Vagina (tissue), 2 donors: ENCODE results near the gene POMGNT2. TPM values are rescaled to one million over a fixed set of nuclear protein-coding genes. Genes with fewer than 3 reads are reported as not detected.

Experiments
- DNase-seq, 2 donors: peaks; one replicate each; pipeline ENCODE4 v3.0.0-alpha.2; 2017; ENCODE audit errors: extremely low spot score in 2 of 2
- H3K27ac ChIP-seq: fragments of 200-600 bp; sonication (generic); one replicate; pipeline ENCODE4 v1.5.1; 2019
- H3K27me3 ChIP-seq: fragments of 200-600 bp; sonication (generic); one replicate; pipeline ENCODE4 v1.5.1; 2019
- H3K36me3 ChIP-seq, 2 donors: fragments of 200-600 bp; sonication (generic); one replicate each; pipeline ENCODE4 v1.5.1; 2017 to 2019
- H3K4me1 ChIP-seq: fragments of 200-600 bp; sonication (generic); one replicate; pipeline ENCODE4 v1.5.1; 2019
- H3K4me3 ChIP-seq, 2 donors: fragments of 200-600 bp; sonication (generic); 1 replicate in 1 of 2; 2 replicates in 1 of 2; pipeline ENCODE4 v1.5.1; 2016 to 2019
- H3K9me3 ChIP-seq: fragments of 200-600 bp; sonication (generic); one replicate; pipeline ENCODE4 v1.5.1; 2019
- POLR2A ChIP-seq, 2 donors: fragments of 450-650 bp; IDR thresholded peaks; one replicate each; pipeline ENCODE4 v1.6.1; 2017; ENCODE audit warnings: antibody characterized with exemption in 2 of 2, mild to moderate bottlenecking in 2 of 2, moderate library complexity in 2 of 2
- POLR2AphosphoS5 ChIP-seq, 2 donors: sonication (generic); formaldehyde crosslinking; IDR thresholded peaks; one replicate each; pipeline ENCODE4 v1.9.0; 2017; ENCODE audit warnings: antibody characterized with exemption in 2 of 2, mild to moderate bottlenecking in 2 of 2, low read depth in 1 of 2; ENCODE audit not compliant: insufficient read depth in 1 of 2
- intact Hi-C: fragments of 100-400 bp; cut with DNase I; formaldehyde crosslinking; loops from one replicate; pipeline ENCODE4 v1.15.1; 2023
- total RNA-seq: library from RNA; depleted of rRNA; stranded (reverse); fragments of >200 nt; gene quantifications from one replicate; pipeline ENCODE4 v1.2.3, GENCODE V29; 2016
- TF ChIP-seq, protein P1 (sequence below), 3 experiments: fragments of 450-650 bp in 2 of 3; fragments of 200-600 bp in 1 of 3; sonication (generic) in 1 of 3; IDR thresholded peaks; one replicate each; pipeline ENCODE4 v1.5.1; 2017 to 2019; ENCODE audit warnings: antibody characterized with exemption in 3 of 3, mild to moderate bottlenecking in 2 of 3, moderate library complexity in 2 of 3

POMGNT2 gene
- total RNA-seq, 1 donor from 2014 or later, result 26.8 TPM

DNA sequence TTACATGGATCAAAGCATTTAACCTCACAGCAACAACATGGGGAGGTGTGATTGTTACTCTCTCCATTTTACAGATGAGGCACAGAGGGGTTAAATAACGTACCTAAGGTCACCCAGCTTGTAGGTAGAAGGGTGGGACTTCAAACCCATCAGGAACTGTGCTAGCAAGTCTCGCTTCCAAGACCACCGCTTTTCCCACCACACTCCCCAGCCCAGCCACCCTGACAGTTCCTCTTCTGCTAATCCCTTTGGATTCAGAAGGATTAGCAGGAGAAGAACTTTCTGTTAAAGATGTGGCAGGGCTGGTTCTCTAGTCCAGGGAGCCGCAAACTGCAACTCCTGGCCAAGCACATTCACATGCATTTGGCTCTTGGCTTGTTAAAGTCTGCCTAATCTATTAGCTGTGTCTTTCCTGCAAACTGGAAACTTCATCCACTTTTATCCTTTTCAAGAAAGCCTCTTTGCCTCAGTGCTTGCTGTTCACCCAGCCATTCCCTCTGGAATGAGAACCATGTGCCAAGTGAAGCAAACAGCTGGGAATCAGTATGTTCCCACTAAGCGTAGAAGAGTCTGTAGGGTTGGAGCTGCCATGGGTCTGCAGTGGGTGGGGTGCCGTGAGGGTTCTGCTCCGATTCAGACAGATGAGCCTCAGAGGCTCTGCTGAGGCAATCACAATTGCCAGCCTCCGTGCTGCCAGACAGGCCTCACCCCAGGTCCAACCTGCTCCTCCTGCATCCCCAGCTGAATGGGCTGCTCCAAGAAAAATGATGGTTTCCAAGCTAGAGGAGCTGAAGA, 44.6 kb downstream of the POMGNT2 start:
- no peaks in the 10 kb centered on the region for H3K4me1 ChIP-seq
- no peaks in the 10 kb centered on the region for H3K36me3 ChIP-seq
- intact Hi-C loops, result no loop called here
- H3K4me3 ChIP-seq, result no peak overlapping the region
- H3K27me3 ChIP-seq, result no peaks in the 10 kb centered on the region
- DNase-seq, result peak in 1 of 2 donors; percentile 74
- no peaks in the 10 kb centered on the region for H3K9me3 ChIP-seq
- TF ChIP-seq POLR2AphosphoS5 (IDR thresholded peaks at IDR 0.05; ENCODE audit: insufficient read depth in 1 of 2, low read depth in 1 of 2) (no peak), POLR2A (IDR thresholded peaks at IDR 0.05) (no peak)
- TF ChIP-seq, protein P1, sequence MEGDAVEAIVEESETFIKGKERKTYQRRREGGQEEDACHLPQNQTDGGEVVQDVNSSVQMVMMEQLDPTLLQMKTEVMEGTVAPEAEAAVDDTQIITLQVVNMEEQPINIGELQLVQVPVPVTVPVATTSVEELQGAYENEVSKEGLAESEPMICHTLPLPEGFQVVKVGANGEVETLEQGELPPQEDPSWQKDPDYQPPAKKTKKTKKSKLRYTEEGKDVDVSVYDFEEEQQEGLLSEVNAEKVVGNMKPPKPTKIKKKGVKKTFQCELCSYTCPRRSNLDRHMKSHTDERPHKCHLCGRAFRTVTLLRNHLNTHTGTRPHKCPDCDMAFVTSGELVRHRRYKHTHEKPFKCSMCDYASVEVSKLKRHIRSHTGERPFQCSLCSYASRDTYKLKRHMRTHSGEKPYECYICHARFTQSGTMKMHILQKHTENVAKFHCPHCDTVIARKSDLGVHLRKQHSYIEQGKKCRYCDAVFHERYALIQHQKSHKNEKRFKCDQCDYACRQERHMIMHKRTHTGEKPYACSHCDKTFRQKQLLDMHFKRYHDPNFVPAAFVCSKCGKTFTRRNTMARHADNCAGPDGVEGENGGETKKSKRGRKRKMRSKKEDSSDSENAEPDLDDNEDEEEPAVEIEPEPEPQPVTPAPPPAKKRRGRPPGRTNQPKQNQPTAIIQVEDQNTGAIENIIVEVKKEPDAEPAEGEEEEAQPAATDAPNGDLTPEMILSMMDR (IDR thresholded peaks at IDR 0.05), result no peak
- no peak overlapping the region for H3K27ac ChIP-seq

DNA sequence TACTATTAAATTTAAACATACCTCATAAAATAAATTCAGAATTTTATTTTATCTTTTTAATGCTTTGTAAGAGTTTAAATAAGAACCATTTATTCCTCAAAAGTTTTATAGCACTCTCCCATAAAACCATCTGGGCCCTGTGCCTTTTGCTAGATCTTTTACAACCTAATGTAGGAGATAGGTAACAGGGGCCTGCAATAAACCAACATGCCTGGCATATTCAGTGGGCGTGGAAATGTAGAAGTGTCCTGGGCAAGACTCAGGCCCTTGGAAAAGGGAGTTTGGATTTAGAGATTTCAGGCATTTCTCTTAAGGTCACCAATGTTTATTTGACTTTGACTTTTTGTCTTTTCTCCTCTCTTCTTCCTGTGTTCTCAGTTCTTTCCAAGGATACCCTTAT, 46.4 kb downstream of the POMGNT2 start:
- DNase-seq, result no peak
- Histone ChIP-seq H3K27ac (no peak overlapping the region), H3K4me1 (no peaks in the 10 kb centered on the region), H3K27me3 (no peaks in the 10 kb centered on the region), H3K4me3 (no peak overlapping the region), H3K36me3 (no peaks in the 10 kb centered on the region), H3K9me3 (no peaks in the 10 kb centered on the region)
- TF ChIP-seq POLR2A (IDR thresholded peaks at IDR 0.05) (no peak), POLR2AphosphoS5 (IDR thresholded peaks at IDR 0.05; ENCODE audit: insufficient read depth in 1 of 2, low read depth in 1 of 2) (no peak)
- TF ChIP-seq, protein P1 (IDR thresholded peaks at IDR 0.05), result no peak
- intact Hi-C loops, result no loop called here

DNA sequence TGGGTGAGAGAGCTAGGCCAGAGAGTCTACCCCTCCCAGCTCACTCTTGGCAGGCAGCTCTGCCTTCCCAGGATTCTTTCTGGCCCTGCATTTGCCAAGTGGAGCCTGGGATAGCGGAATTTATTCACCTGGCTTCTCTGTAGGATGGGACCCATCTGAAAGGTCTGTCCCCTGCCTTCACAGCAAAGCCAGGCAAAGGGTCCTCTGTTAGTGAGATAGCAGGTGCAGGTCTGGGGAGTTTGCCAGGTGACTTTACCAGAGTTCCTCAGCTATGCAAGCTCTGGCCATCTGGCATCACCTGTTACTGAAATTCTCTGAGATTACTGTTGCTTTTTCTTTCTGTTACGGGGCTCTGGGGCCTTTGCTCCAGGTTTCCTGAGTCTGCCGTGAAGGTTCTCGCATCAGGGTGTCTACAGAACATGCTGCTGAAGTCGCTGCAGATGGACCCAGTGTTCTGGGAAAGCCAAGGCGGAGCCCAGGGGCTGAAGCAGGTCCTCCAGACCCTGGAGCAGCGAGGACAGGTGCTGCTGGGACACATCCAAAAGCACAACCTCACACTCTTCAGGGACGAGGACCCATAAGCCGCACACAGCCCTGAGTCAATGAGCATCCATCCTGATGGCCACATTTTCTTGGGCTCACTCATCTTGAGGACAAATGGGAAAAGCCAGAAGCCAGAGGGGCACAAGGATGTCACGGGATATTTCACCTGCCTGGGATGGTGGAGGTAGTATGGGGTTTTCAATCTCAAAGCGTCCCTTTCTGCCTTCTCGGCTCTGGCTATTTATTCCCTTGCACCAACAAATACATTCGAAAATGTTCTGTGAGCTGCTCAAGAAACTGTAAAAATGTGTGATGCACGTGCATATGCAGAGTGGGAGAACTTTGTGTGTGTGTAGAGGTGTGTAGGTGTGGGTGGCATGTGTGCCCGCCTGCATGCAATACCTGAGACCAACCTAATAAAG, 49.8 kb downstream of the POMGNT2 start:
- Histone ChIP-seq H3K4me1 (no peaks in the 10 kb centered on the region), H3K4me3 (no peak overlapping the region), H3K9me3 (no peaks in the 10 kb centered on the region), H3K27ac (no peak overlapping the region), H3K27me3 (no peaks in the 10 kb centered on the region), H3K36me3 (no peaks in the 10 kb centered on the region)
- intact Hi-C loops, result loop anchor here (2.0 kb wide), 1 partner anchor 17 kb away; no protein-coding TSS in a partner anchor
- DNase-seq, result peak; percentile 77 to 87
- TF ChIP-seq POLR2AphosphoS5 (IDR thresholded peaks at IDR 0.05; ENCODE audit: insufficient read depth in 1 of 2, low read depth in 1 of 2), result no peak
- TF ChIP-seq, protein P1 (IDR thresholded peaks at IDR 0.05), result no peak
- TF ChIP-seq POLR2A (IDR thresholded peaks at IDR 0.05), result no peak

DNA sequence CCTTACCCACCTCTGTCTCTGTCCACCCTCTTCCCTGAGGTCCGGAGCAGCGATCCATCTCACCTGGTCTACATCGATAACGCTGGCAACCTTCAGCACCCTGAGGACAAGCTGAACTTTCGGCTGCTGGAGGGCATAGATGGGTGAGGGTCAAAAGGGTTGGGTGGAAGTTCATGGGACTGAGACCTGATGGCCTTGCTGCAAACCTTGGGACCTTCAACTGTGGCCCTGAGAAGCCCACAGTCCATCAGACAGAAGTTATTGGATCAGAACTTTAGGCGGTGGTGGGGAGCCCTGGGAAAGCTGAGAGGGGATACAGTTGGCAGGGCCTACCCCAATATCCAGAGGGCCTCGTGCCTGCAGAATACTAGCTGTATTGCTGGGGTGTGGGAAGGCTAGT, 50.5 kb downstream of the POMGNT2 start:
- peak; percentile 71 to 79 for DNase-seq

More for the DNA sequence above, 50.5 kb downstream of the POMGNT2 start:
- Histone ChIP-seq H3K27ac (no peak overlapping the region), H3K36me3 (no peaks in the 10 kb centered on the region), H3K9me3 (no peaks in the 10 kb centered on the region), H3K4me1 (no peaks in the 10 kb centered on the region), H3K4me3 (no peak overlapping the region), H3K27me3 (no peaks in the 10 kb centered on the region)
- TF ChIP-seq POLR2A (IDR thresholded peaks at IDR 0.05) (no peak), POLR2AphosphoS5 (IDR thresholded peaks at IDR 0.05; ENCODE audit: insufficient read depth in 1 of 2, low read depth in 1 of 2) (no peak)
- TF ChIP-seq, protein P1 (IDR thresholded peaks at IDR 0.05), result no peak
- intact Hi-C loops, result no loop called here
